Fibroblast of pulmonary artery (primary cell): ENCODE measurements around the gene ATG2B.

Experiments used
- DNase-seq: peaks from one replicate; pipeline ENCODE4 v3.0.0-alpha.2; 2010; ENCODE audit warnings: low read depth
- H3K4me3 ChIP-seq: replicated peaks from 2 replicates; pipeline ENCODE4 v1.5.1; 2011; ENCODE audit warnings: low read depth, mild to moderate bottlenecking, control low read depth, low read length, moderate library complexity
- TF ChIP-seq, protein P1 (sequence below): IDR thresholded peaks from 2 replicates; pipeline ENCODE4 v1.5.1; 2011; ENCODE audit warnings: mild to moderate bottlenecking, control low read depth, low read length, inconsistent platforms; ENCODE audit errors: missing control alignments

ATG2B gene

DNA sequence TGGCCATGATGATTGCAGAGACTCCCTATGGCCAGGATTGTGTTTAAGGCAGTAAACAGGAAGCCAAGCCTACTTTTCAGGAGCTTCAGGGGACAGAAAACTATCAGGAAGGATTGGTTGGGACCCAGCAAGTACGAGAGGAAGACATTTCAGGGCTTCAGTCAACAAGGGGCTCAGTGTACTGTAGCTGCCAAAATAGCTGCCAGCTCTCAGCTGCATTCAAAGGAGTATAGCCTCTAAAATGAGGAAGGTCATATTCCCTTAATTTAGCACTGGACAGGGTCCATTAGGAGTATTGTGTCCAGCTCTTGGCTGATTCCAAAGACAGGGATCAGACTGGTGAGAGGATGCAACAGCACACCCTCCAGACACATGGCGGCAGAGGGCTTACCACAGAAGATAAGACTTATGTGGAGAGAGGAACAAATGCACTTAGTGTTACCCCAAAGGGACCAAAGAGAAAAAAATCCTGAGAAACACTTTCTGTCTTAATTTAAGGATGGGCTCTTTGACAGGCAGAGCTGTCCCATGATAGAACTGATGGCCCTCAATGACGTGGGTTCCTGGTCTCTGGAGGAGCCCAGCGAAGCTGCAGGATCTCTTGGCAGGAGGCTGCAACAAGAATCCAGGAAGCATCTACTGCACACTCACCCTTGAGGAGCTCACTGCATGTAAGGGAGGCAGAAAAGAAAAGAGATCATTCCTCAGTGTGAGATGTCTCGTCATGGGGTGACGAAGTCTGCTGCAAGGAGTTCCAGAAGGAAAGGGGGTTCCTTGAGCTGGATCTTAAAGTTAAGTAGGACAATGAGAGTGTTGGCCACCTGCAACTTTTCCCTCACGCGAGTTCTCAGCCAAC, 92.3 kb downstream of the ATG2B start:
- DNase-seq: peak; percentile 29
- TF ChIP-seq, protein P1, sequence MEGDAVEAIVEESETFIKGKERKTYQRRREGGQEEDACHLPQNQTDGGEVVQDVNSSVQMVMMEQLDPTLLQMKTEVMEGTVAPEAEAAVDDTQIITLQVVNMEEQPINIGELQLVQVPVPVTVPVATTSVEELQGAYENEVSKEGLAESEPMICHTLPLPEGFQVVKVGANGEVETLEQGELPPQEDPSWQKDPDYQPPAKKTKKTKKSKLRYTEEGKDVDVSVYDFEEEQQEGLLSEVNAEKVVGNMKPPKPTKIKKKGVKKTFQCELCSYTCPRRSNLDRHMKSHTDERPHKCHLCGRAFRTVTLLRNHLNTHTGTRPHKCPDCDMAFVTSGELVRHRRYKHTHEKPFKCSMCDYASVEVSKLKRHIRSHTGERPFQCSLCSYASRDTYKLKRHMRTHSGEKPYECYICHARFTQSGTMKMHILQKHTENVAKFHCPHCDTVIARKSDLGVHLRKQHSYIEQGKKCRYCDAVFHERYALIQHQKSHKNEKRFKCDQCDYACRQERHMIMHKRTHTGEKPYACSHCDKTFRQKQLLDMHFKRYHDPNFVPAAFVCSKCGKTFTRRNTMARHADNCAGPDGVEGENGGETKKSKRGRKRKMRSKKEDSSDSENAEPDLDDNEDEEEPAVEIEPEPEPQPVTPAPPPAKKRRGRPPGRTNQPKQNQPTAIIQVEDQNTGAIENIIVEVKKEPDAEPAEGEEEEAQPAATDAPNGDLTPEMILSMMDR: no peak
- no peak overlapping the region for H3K4me3 ChIP-seq

DNA sequence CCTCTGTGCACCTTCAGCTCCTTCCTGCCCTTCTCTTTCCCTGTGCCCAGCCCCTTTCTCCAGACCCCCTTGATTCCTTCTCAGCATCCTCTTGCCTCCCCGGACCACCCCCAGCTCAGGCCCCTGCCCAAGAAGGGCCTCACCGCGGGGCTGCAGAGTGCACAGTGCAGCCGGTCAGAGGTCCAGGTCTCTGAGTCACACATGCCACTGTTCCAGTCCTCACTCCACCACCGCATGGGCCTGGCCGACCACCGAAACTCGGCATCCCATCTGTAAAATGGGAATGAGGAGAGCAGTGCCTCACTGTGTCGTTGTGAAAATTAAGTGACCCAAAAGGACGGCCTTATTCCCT, 93.8 kb downstream of the ATG2B start:
- no peak for DNase-seq
- TF ChIP-seq, protein P1: no peak
- no peak overlapping the region for H3K4me3 ChIP-seq

DNA sequence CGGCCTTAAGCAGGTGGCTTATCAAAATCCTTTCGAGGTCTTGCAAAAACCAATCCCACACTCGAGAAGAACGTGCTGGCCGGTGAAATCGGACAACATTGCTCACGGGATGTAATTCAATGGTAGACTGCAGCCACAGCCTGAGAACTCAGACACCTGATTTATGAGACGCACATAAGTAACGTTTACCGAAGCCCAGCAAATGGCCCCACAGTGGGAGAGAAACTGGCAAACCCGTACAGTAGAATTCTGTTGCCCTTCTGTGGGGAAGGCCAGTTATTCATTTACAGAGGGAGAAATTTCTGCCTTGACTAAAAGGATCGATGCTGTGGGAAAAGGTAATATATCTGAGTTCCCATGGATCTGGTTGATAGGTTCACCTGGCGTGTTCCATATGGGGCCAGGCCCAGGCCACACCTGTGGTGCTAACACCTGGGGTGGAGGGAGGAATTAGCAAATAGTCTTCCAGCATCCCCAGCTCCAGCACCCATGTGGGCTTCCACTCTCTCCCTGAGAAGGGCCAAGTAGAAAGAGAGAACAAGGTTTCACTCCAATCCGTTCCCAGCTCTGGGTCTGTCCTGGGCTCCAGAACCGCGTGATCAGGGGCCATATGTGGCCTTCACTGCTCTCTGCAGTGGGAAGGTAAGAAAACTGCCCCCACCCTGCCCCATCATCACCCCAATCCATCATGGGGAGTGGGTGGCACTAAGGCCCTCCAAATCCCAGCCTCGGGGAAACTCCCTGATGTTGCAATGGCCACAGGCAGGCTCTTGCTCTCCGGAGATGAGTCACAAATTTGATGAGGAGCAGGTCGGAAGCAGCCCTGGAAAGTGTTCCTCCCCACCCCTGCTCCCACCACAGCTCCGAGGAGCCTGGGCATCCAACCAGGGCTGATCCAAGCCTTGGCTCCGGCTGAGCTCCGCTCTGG, 94.4 kb downstream of the ATG2B start:
- TF ChIP-seq, protein P1: no peak
- no peak overlapping the region for H3K4me3 ChIP-seq
- DNase-seq: peak; percentile 92

DNA sequence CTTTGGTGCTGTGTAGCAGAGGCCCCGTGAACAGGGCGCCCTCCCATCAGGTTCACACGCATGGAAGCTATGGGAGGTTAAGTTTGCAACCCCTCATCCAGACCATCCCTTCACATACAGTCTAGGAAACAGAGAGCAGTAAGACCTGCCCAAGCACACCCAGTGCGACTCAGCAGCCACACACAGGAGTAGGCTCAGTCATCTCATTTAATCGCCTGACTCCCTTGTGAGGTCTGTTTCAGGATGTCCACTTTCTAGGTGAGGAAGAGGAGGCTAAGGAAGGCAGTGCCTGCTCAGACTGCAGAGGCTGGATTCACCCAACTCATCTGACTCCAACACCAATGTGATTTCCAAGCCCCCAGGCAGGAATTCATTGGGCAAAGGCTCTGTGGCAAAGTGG, 95.2 kb downstream of the ATG2B start:
- TF ChIP-seq, protein P1: no peak
- DNase-seq: no peak
- no peak overlapping the region for H3K4me3 ChIP-seq

DNA sequence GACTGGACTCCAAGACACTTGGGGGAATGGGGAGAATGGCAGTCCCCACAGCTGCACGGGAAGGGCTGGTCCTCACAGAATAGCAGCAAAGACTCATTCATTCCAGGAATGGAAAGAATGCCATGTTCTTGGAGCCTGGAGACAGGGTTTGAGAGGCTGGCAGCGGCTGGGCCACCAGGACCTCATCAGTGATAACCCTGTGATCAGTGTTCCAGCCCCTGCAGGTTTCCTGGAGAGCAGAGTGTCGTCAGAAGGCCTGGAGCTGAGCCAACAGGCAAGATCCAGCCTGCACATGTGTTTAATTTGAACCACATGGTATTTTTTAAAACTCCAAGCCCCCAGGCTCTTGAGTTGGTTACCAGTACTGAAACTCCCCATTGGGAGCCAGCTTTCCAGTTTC, 95.8 kb downstream of the ATG2B start:
- no peak overlapping the region for H3K4me3 ChIP-seq
- TF ChIP-seq, protein P1: no peak
- peak; percentile 79 for DNase-seq

DNA sequence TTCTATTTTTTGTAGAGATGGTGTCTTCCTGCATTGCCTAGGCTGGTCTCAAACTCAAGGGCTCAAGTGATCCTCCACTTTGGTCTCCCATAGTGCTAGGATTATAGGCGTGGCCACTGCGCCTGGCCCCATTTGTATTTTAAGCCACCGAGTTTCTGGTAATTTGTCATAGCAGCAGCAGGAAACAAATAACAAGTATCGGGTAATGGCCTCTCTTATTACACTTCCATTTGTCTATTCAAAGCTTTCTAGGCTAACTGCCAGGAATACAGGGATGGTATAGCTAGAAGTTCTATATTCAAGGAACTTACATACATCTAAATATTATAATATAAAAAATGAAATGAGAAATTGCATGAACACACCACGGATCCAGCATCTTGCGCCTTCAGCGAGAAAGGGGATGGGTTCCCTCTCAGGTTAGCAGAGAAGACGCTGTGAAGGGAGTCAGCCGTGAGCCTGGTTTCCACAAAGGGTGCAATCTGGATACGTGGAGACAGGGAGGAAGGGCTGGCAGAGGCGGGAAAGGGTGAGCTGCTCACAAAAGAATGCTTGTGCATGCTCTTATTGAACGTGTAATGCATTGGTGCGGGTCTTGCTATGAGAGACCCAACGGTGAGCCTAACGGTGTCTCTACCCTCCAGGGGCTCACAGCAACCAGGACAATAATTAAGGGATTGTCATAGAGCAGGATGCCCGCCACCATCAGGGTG, 97.6 kb downstream of the ATG2B start:
- no peak overlapping the region for H3K4me3 ChIP-seq
- TF ChIP-seq, protein P1: no peak
- DNase-seq: no peak
